NCI-H1436 treated with DMSO at 0.1 percent for 48 hours (cell line): ENCODE data around the gene MAP3K5.

Experiments
- DNase-seq: peaks from one replicate; lab custom pipeline; 2025; lab: John Stamatoyannopoulos, UW

MAP3K5 gene

GRCh38 chr6:136538836-136539235, 253.4 kb downstream of the MAP3K5 start:
- no peak for DNase-seq

GRCh38 chr6:136535880-136536650, 256.2 kb downstream of the MAP3K5 start:
- DNase-seq, result no peak

GRCh38 chr6:136535017-136535765, 257.1 kb downstream of the MAP3K5 start:
- DNase-seq, result no peak

DNA sequence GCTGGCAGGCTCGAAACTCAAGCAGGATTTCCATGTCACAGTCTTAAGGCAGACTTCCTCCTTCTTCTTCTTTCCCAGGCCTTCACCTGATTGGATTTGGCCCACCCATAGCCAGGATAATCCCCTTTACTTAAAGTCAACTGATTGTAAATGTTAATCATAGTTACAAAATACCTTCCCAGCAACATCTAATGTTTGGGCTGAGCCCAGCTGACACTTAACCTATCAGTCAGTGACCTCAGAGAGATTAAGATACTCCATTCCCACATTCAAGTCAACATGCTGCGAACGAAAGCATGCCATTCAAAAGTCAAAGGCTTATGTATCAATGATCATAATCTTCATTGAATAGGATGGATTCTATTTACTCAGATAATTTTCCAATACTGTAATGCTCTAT, 258.0 kb downstream of the MAP3K5 start:
- DNase-seq, result no peak

DNA sequence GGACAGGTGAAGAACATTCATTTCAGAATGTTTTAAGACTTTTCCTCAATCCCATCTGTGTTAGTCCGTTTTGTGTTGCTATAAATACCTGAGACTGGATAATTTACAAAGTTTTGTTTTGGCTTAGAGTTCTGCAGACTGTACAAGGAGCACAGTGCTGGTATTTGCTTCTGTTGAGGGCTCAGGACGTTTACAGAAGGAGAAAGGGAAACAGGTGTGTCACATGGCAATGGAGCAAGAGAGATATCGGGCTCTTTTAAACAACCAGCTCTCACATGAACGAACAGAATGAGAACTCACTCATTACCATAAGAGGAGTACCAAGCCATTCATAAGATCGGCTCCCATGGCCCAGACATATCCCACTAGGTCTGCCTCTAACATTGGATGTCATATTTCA, 258.8 kb downstream of the MAP3K5 start:
- no peak for DNase-seq

GRCh38 chr6:136532030-136532429, 260.2 kb downstream of the MAP3K5 start:
- DNase-seq, result no peak

GRCh38 chr6:136529710-136530109, 262.6 kb downstream of the MAP3K5 start:
- no peak for DNase-seq

DNA sequence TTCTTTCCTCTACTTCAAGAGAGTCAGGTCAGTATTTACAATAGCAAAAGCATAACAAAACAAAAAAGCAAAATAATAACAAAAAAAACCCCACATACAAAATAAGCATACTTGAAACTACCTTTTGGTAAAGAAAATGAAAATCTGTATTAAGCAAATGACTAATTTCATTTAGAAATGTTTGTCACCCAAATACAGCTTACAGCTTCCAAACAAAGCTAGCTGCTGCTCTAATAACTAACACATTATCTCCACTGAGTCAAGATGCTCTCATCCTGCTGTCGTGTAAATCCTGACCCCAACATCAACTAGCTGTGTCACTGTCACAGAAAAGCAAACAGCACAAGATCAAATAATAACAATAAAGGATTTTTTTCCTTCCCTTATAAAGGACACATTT, 263.8 kb downstream of the MAP3K5 start:
- no peak for DNase-seq

GRCh38 chr6:136527831-136528230, 264.4 kb downstream of the MAP3K5 start:
- DNase-seq, result no peak

DNA sequence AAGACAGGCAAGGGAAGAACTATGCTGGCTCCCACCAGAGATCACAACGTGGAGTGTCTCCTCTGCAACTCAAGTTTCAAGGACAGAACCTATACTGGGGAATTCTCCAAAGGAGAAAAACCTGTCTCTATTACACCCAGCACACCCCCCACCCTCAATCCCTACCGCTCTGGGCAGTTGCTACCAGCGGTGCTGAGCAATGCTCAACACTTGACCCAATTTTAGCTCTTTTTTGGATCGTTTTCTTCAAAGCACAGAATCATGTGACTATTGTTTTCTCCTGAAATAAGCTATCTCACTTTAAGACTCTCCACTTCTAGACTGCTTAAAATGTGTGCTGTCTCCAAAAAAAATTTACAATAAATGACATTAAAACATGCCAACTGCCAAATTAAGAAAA, 265.3 kb downstream of the MAP3K5 start:
- no peak for DNase-seq

DNA sequence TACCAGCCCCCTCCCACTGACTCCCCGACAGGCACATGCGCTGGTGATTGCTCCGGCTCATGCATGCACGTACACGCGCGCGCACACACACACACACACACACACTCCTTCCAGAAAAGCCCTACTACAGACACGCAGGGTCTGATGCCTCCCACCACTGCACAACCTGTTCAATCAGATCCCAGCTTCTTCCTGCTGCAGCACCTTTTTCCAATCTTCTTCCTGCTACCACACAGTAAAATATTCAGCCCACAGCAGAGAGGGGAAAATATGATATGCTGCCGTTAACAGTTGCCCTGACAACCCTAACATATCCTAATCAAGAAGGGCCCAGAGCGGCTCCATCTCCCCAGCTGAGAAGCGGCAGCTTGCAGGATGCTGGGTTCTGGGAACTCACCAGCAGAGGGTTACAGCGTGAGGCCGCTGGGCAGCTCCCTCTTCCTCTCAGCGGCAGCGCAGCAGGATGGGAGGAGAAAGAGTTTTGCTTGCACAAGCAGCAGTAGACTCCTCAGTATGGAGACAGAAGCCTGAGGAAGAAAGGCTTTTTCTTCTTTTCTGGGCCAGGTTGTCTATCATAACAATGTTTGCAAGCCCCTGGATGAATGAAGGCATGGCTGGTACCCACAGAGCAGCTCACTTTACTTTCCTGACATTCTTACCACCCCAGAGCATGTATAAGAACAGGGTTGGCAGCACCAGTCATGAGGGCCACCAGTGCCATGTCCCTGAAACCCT, 265.9 kb downstream of the MAP3K5 start:
- no peak for DNase-seq

GRCh38 chr6:136525586-136526195, 266.6 kb downstream of the MAP3K5 start:
- no peak for DNase-seq

DNA sequence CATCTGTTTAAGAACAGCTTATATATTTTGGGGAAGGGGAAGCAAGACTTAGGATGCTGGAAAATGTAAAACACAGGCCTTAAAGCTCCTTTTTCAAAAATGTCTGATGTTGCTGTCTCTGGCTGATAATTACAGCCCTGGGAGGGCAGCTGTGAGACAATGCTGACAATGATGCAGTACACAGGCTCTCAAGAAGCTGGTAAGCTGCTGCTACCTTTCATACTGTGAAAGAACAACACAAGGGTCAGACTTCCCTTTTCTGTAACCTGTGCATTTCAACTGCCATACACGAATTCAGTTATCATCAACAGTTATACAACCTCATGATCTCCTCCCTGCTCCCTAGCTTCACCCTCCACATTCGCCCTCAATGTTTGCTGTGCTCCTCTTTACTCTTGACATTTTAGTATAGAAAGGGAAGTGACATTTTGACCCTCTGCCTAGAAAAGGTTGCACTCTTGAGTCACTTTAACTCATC, 267.3 kb downstream of the MAP3K5 start:
- DNase-seq, result no peak

- DNase-seq, result no peak
Observed at GRCh38 chr6:136524339-136524935, 267.8 kb downstream of the MAP3K5 start.

DNA sequence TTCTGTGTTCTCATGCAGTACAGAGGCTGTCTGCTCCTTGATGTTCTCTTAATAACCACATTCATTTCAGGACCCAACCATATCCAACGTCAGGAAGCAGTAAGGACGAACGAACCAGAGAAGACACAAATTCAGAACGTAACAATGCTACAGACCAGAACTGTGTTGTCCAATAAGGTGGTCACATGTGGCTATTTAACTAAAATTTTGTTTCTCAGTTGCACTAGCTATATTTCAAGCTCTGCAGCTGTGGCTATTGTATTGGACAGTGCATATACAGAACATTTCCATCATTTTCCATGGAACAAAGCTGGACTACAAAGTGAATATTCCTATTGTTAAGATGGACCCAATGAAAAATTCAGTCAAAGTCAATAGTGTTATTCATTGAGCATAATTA, 269.1 kb downstream of the MAP3K5 start:
- DNase-seq, result no peak

DNA sequence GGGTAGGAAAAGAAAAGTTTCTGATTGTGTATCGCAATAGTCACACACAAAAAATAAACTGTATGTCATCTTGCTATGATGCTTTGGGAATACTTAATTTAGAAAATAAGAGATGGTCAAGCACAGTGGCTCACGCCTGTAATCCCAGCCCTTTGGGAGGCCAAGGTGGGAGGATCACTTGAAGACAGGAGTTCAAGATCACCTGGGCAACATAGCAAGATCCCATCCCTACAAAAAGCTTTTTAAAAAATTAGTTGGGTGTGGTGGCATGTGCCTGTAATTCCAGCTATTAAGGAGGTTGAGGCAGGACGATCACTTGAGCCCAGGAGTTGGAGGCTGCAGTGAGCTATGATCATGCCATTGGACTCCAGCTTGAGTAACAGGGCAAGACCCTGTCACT, 269.6 kb downstream of the MAP3K5 start:
- DNase-seq, result no peak

GRCh38 chr6:136521911-136522310, 270.4 kb downstream of the MAP3K5 start:
- no peak for DNase-seq

DNA sequence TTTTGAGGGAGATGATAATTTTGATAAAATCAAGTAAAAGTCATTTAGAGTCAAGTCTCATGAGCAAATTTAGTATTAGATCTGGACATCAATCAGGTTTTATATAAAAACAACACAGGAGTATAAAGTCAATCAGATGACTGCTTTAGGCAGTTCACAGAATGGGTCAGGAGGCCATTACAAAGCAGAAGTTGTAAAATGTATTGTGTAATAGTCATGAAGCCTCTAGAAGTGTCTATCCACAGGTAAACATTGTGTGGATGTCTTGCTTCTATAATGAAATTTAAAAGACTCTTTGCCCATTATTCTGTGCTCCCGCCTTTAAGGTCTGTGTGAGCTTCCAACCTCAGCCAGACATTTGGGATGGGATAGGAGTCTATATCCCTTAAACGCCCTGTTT, 270.9 kb downstream of the MAP3K5 start:
- no peak for DNase-seq

GRCh38 chr6:136520517-136520916, 271.8 kb downstream of the MAP3K5 start:
- DNase-seq, result no peak

DNA sequence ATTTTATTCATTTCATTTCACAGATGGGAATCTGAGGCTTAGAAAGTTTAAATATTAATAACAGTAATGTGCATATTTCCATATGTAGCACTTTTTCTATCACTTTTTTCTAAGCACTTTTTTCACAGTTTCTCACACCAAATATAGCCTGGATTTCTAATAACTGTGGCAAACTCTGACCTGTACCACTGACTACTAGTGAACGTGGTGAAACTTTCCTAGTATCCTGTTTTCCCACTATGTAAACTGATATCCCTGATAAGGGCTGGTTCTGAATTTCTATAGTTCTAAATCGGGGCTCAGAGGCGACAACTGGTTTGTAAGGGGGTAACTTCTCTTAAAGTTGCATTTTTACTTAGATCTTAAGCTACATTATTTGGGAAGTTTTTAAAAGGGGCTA, 274.7 kb downstream of the MAP3K5 start:
- DNase-seq, result no peak

- no peak for DNase-seq
Observed at GRCh38 chr6:136517002-136517401, 275.3 kb downstream of the MAP3K5 start.

GRCh38 chr6:136514591-136514990, 277.7 kb downstream of the MAP3K5 start:
- no peak for DNase-seq
